HL-60/S4 (cell line): ENCODE data around the gene EPB41L4A.

ENCODE experiments used
- in situ Hi-C: fragments of 300-500 bp; cut with MboI; formaldehyde crosslinking; loops from 2 replicates; pipeline ENCODE4 v1.14.3; 2022; ENCODE audit warnings: low sequenced_read_pairs

The EPB41L4A gene

DNA sequence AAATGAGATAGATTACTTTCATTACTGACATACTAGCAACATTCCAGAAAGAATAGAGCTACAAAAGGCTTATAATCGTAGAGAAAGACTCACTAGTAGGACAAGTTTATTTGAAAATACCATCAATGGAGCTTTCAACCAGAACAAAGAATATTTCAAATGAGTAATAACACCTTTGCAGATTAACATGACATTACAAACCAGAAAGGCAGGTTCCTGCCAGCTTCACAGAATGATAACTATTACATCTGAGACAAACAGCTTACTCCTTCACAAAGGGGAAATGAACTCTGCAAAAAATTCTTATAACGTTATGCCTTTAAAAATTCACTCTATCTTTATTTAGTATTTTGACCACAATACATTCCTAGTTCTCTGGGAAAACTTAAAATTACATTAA is 103.1 kb downstream of the EPB41L4A start:
- in situ Hi-C loops = no loop called here

DNA sequence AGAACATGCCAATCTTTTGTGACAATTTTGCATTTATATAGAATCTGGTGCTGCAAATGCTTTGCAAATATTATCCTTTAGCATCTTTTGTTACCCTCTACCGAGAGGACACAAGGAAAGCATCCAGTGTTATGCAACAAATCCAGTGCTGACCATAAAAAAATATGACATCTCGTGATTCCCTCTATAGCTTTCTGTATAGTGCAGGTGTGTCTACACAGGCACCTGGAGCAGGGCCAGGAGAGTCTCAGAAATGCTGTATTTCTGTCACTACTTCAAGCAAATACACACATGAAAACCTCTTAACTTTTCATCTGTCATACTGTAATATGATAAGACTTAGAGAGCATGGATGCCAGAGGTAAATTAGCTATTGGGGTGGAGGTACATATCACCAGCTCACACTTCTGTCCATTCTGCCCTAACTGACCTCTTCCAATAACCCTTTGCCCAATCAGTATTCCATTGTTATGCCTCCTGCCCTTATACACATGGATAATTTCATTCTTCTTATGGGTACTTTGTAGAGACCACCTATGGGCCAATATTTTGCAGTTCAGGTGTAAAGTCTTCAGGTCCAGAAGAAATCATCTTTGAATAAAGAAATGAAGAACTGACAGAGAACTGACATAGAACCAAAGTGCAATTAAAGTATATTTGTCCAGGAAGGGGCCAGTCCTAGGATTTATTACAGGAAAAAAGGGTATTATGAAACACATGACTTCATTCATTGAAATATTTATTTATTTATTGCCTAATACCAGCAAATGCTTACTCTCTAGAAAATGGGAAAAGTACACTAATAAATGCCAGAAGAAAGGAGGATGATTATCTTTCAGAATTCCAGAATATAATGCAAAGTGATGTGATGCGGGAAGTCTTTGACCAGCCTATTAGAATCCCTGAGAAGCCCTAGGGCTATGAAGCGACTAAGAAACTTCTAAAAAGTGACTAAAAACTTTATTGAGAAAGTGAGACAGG is 106.5 kb downstream of the EPB41L4A start:
- in situ Hi-C loops = no loop called here

DNA sequence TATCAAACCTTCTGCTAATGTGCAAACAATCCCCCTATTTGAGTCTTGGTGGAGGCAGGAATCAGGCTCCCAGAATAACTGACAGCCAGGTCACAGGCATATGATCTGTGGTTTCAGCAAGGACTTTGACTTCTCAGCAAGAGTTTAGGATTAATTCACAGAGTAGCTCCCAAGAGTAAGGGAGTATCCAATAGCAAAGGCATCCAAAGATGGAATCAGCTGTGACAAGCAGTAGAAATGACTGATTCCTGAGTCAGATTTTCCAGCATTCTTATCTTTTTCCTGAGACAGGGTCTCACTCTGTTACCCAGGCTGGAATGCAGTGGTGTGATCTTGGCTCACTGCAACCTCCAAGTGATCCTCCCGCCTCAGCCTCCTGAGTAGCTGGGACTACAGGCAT is 108.3 kb downstream of the EPB41L4A start:
- in situ Hi-C loops = no loop called here

GRCh38 chr5:112308608-112309007 is 110.5 kb downstream of the EPB41L4A start:
- in situ Hi-C loops = no loop called here

- in situ Hi-C loops = no loop called here
These were observed 112.1 kb downstream of the EPB41L4A start for GRCh38 chr5:112306956-112307355.

GRCh38 chr5:112304743-112305142 is 114.3 kb downstream of the EPB41L4A start:
- in situ Hi-C loops = no loop called here

- in situ Hi-C loops = no loop called here
These were observed 115.4 kb downstream of the EPB41L4A start for GRCh38 chr5:112303685-112304084.

DNA sequence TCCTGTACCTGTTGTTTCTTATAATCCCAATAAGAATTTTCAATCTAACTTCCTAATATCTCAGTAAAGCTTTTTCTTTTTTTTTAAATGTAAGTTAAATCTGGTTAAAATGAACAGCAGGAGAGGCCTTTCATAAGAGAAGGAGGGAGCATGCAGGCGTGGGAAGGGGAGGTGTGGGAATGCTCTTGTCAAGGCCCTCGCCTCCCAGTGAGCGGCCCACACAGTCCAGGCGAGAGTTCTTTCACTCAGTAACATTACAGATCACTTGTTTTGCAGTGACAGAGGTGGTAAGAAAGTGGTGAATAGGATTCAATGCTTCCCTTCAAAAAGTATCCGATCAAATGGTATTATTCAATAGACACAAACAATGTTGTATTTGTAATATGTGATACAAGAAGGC is 125.0 kb downstream of the EPB41L4A start:
- in situ Hi-C loops = no loop called here

GRCh38 chr5:112293587-112293986 is 125.5 kb downstream of the EPB41L4A start:
- in situ Hi-C loops = no loop called here

DNA sequence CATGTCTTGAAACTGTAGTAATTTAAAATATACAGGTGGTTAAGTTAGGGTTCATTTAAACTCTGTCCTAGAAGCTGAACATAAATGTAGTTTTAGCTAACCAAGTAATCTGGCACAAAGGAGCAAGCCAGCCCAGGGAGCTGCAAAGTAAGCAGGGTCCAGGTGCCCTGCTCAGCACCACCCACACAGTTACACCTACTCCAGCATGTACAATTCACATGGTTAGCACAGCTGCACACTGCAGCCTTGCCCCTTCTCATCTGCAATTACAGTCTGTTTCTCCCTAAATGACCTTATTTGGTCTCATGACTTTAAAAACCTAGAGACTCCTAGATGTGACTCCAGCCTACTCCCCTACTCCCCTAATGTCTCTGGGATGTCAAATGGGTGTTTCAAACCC is 128.4 kb downstream of the EPB41L4A start:
- in situ Hi-C loops = no loop called here

- in situ Hi-C loops = no loop called here
These were observed 129.6 kb downstream of the EPB41L4A start for GRCh38 chr5:112289465-112289864.

DNA sequence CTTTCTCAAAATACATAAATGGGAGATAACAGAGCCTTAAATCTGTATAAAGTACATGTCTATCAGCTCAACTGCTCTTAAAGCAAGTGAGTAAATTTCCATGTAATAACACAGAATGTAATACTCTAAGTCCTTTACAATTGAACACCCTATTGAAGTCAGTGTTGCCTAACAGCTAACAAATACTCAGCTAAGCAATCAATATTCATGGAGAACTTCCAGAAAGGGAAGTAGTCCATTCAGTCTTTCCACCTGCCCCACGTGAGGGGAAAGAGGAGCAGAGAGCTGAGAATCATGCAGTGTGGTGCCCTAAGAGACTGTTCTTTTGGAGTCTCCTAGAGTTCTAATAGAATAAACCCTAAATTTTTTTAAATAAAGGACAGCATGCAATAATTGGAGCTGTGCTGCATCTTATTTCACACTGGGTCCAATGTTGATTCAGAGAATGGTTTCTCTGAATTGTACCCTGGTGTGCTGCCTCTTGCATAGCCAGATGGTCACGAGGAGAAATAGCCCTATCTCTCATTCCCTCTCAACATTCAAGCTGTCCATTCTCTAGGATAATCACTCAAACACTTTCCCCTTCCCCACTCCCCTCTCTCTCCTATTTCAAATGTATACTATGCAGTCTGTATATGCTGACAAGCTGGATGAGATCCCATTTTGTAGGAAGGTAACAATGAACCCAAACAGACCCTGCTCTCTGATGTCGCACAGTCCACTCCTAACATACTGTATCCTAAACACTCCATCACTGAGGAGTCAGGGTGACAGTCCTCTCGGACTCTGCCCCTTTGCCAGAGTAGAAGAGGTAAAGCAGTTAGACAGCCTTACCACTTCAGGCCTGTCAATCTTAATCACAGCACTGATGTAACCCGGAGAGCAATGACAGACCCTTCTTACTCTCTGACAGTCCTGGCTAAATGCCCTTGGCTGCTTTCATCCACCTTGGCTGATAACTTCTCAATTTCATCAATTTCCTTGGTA is 134.8 kb downstream of the EPB41L4A start:
- in situ Hi-C loops = no loop called here

DNA sequence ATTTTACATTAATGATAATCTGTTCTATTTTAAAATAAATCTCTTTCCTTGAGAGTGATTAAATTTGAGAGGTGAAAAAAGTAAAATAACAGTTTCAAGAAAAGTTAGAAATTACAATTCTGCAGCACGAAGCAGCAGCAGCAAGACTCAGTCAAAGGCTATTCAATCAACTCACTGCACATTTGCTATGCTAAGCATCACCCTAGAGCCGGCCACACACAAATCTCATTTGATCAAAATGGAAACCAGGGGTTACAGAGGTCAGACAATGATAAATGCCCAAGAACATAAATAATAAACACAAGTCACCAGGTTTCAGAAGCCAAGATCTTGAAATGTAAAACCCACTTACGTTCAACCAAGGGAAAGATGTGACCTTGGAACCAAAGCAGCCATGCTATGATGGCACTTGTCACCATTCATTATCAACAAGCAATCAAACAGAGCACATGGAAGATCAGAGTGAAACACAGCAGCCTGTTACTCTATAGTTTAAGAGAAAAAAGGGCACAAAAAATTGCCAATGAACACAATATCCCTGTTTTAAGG is 136.0 kb downstream of the EPB41L4A start:
- in situ Hi-C loops = no loop called here

DNA sequence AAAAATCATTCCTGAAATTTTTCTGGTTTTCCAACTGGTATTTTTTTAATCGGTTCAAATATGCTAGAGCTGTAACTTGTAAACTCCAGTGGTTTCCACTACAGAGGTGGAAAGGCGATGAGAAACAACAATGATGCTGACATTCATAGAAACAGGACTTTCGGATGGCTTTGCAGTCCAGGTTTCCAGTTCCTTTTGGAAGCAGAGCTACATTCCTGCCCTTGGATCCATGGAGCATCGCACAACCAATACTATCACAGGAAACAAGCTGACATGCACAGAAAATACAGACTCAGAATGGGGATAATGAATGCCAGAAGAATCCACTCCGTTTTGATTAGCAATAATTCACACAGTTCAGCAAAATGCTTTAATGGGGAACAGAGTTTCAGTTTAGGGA is 140.0 kb downstream of the EPB41L4A start:
- in situ Hi-C loops = no loop called here

DNA sequence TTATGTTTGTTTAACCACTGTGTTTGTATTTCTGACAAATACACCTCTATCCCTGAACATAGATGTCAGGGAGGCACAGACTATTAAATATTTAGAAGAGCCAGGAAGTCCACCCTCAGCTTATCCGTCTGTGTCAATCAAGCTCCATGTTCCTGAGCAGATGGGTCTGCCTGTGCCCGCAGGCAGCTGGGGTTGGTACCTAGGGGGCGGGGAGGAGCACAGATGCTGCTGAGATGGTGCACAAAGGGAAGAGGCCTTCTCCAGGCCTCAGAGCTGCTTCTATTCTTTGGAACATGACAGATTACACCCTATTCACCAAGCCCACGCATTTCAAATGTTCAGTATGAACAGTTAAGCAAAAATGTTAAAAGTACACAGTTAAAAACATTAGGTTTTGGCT is 142.1 kb downstream of the EPB41L4A start:
- in situ Hi-C loops = no loop called here

GRCh38 chr5:112275671-112276070 is 143.4 kb downstream of the EPB41L4A start:
- in situ Hi-C loops = no loop called here

- in situ Hi-C loops = no loop called here
These were observed 148.5 kb downstream of the EPB41L4A start for GRCh38 chr5:112270299-112271293.

- in situ Hi-C loops = no loop called here
These were observed 151.8 kb downstream of the EPB41L4A start for GRCh38 chr5:112267231-112267630.

DNA sequence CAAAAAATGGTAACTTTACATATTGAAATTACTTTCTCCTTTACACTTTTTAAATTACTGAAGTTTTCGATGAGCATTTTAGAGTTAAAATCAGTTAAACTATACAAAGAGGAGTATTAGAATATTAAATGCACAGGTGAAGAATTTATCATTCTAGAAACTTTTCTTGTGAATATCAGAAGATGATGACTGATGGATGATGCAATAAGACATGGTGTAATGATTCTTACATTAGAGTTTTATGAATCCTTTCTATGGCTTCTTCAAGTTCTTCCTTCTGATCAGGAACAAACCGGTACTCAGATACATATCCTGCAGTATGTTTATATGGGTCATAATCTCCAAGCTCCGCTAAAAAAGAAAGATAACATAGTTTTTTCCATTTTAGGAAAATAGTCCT is 154.4 kb downstream of the EPB41L4A start:
- in situ Hi-C loops = no loop called here

DNA sequence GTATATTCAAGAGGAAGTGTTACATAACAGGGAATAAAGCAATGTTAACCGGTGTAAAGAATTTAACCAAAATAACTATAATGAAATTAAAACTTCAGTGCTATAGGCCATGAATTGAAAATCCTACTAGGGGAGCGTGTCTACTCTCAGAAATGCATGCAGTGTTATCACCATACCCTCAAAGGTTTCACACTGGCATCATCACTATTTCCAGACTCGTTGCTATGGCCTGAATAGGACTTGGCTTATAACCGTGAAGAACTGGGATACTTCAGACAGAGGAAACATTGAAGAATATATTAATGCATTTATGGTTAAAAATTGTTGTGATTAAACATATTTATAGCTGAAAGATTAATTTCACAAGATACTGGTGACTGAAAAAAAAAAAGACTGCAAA is 154.9 kb downstream of the EPB41L4A start:
- in situ Hi-C loops = no loop called here
